Ovary (tissue), 3 donors: ENCODE results near the gene NCR1.
"Not testable (repeated sequence)": the region's sequence is repeated elsewhere in the genome, so short reads cannot be mapped to it uniquely, and the experiment has no call there.

ENCODE experiments used
- CTCF ChIP-seq, 3 donors: fragments of 450-650 bp in 2 of 3; fragments of 200-600 bp in 1 of 3; IDR thresholded peaks; one replicate each; pipeline versions ENCODE4 v1.5.1 to v1.8.0; 2016 to 2022; ENCODE audit warnings: antibody characterized with exemption in 3 of 3, mild to moderate bottlenecking in 1 of 3
- POLR2A ChIP-seq: fragments of 450-650 bp; IDR thresholded peaks from one replicate; pipeline ENCODE4 v1.6.1; 2017; ENCODE audit warnings: antibody characterized with exemption, mild to moderate bottlenecking, moderate library complexity
- donor health status: DM: no; HTN: no; CAD: no.

- not testable (repeated sequence) for TF ChIP-seq CTCF (IDR thresholded peaks at IDR 0.05); POLR2A
Observed at GRCh38 chr19:54939538-54939937, 33.6 kb downstream of the NCR1 start.
